GM18873 (cell line): Measurements from ENCODE around the gene CDC25A.

Experiments used
- ATAC-seq: cut with Tn5 transposase; IDR thresholded peaks from one replicate; pipeline ENCODE4 v1.9.1; 2021; ENCODE audit warnings: mild to moderate bottlenecking, moderate library complexity, moderate number of reproducible peaks; ENCODE audit not compliant: unreplicated experiment, low FRiP score

Gene CDC25A

GRCh38 chr3:48112108-48112791 is 76.0 kb downstream of the CDC25A start:
- ATAC-seq, result peak; percentile 83

- ATAC-seq, result no peak
These were observed 77.8 kb downstream of the CDC25A start for GRCh38 chr3:48110463-48110862.

DNA sequence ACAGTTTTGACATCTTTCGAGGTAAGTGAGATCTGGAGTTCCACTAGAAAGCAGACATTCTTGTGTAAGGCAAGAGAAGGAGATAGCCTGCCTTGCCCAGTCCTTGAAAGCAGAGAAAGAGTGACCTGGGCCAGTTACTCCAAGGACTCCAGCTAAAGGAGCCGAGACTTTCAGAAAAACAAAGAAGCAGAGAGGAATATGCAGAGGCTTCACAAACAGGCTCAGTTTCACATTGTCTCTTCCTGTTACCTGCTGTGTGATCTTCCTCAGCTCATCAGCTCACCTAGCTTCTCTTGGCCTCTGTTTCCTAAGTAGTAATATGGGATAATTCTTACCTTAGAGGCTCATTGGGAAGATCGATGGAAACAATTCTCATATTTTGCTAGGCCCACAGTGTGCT is 81.0 kb downstream of the CDC25A start:
- no peak for ATAC-seq
